Neural cell (in vitro differentiated cells): Measurements from ENCODE around the gene DNAJB8. TPM values are rescaled to one million over a fixed set of nuclear protein-coding genes. Genes with fewer than 3 reads are reported as not detected.

Experiments used
- H2AFZ ChIP-seq: fragments of 200-600, 300-800 bp; sonication (generic), shearing (Covaris generic); 2 replicates; pipeline ENCODE4 v1.6.0; 2014; ENCODE audit warnings: low read depth, mild to moderate bottlenecking, antibody characterized with exemption, low read length, moderate library complexity
- H3F3A ChIP-seq: fragments of 200-600 bp; shearing (Covaris generic); 2 replicates; pipeline ENCODE4 v1.6.1; 2016; ENCODE audit warnings: mild to moderate bottlenecking, moderate library complexity, mixed read lengths, antibody characterized with exemption, low read length; ENCODE audit not compliant: insufficient read depth, poor library complexity, severe bottlenecking
- H3K27ac ChIP-seq: fragments of 200-600, 300-800 bp; sonication (generic), shearing (Covaris generic); 2 replicates; pipeline ENCODE4 v1.5.1; 2014; ENCODE audit warnings: mild to moderate bottlenecking, low read length, moderate library complexity
- H3K27me3 ChIP-seq: fragments of 300-800, 200-600 bp; sonication (generic), shearing (Covaris generic); 2 replicates; pipeline ENCODE4 v1.6.0; 2014; ENCODE audit warnings: mild to moderate bottlenecking, low read depth, low read length, moderate library complexity; ENCODE audit not compliant: insufficient read depth
- H3K36me3 ChIP-seq: fragments of 300-800, 200-600 bp; sonication (generic), shearing (Covaris generic); 2 replicates; pipeline ENCODE4 v1.5.1; 2014; ENCODE audit warnings: mild to moderate bottlenecking, antibody characterized with exemption, low read length, moderate library complexity; ENCODE audit not compliant: insufficient read depth
- H3K4me2 ChIP-seq: fragments of 300-800, 200-600 bp; sonication (generic), shearing (Covaris generic); 2 replicates; pipeline ENCODE4 v1.6.0; 2014; ENCODE audit warnings: mild to moderate bottlenecking, low read length
- H3K4me3 ChIP-seq: fragments of 300-800, 200-600 bp; sonication (generic), shearing (Covaris generic); 2 replicates; pipeline ENCODE4 v1.5.1; 2014; ENCODE audit warnings: mild to moderate bottlenecking, low read length, moderate library complexity
- H3K79me2 ChIP-seq: fragments of 200-600 bp; shearing (Covaris generic); replicated peaks from 2 replicates; pipeline ENCODE4 v1.6.0; 2014; ENCODE audit warnings: mild to moderate bottlenecking, low read length, moderate library complexity; ENCODE audit not compliant: insufficient read depth
- H3K9ac ChIP-seq: fragments of 300-800, 200-600 bp; sonication (generic), shearing (Covaris generic); 2 replicates; pipeline ENCODE4 v1.6.1; 2016; ENCODE audit warnings: mild to moderate bottlenecking, low read length, mixed read lengths
- H3K9me2 ChIP-seq: fragments of 200-600 bp; shearing (Covaris generic); 2 replicates; pipeline ENCODE4 v1.6.1; 2016; ENCODE audit warnings: mild to moderate bottlenecking, low read length, mixed read lengths; ENCODE audit not compliant: insufficient read depth
- H3K9me3 ChIP-seq: fragments of 200-600, 300-800 bp; sonication (generic), shearing (Covaris generic); 2 replicates; pipeline ENCODE4 v1.6.1; 2016; ENCODE audit warnings: mild to moderate bottlenecking, mixed run types, low read length, moderate library complexity, mixed read lengths
- H4K20me1 ChIP-seq: fragments of 200-600 bp; shearing (Covaris generic); 2 replicates; pipeline ENCODE4 v1.6.1; 2016; ENCODE audit warnings: mild to moderate bottlenecking, mixed run types; ENCODE audit not compliant: insufficient read depth
- EP300 ChIP-seq: fragments of 450-650 bp; conservative IDR thresholded peaks from 2 replicates; pipeline ENCODE4 v1.6.1; 2014; ENCODE audit warnings: antibody characterized with exemption, mild to moderate bottlenecking, moderate library complexity; ENCODE audit not compliant: poor library complexity, severe bottlenecking
- EZH2 ChIP-seq: fragments of 200-600, 300-800 bp; shearing (Covaris generic), sonication (generic); IDR thresholded peaks from 2 replicates; pipeline ENCODE4 v1.6.1; 2014; ENCODE audit warnings: antibody characterized with exemption, low read length, borderline replicate concordance, mild to moderate bottlenecking; ENCODE audit not compliant: insufficient read depth, poor library complexity, severe bottlenecking
- MXI1 ChIP-seq: fragments of 450-650 bp; conservative IDR thresholded peaks from 2 replicates; pipeline ENCODE4 v1.6.1; 2014; ENCODE audit warnings: antibody characterized with exemption, mild to moderate bottlenecking; ENCODE audit not compliant: poor library complexity, severe bottlenecking
- POLR2AphosphoS5 ChIP-seq: IDR thresholded peaks from 2 replicates; pipeline ENCODE4 v1.6.1; 2012
- RAD21 ChIP-seq: fragments of 450-650 bp; conservative IDR thresholded peaks from 2 replicates; pipeline ENCODE4 v1.6.1; 2014; ENCODE audit warnings: antibody characterized with exemption, mild to moderate bottlenecking, moderate library complexity
- REST ChIP-seq: IDR thresholded peaks from 2 replicates; pipeline ENCODE4 v1.6.1; 2012; ENCODE audit warnings: borderline replicate concordance
- SMC3 ChIP-seq: fragments of 450-650 bp; conservative IDR thresholded peaks from 2 replicates; pipeline ENCODE4 v1.6.1; 2014; ENCODE audit warnings: antibody characterized with exemption, mild to moderate bottlenecking, moderate library complexity; ENCODE audit not compliant: poor library complexity
- TAF1 ChIP-seq: IDR thresholded peaks from 2 replicates; pipeline ENCODE4 v1.6.1; 2012; ENCODE audit warnings: low read depth
- polyA plus RNA-seq: library from polyadenylated mRNA; depleted of rRNA; stranded (reverse); fragments of >200 nt; gene quantifications from 2 replicates; pipeline ENCODE4 v1.2.3, GENCODE V29; 2014
- TF ChIP-seq, protein P1 (sequence below): fragments of 450-650 bp; IDR thresholded peaks from 2 replicates; pipeline ENCODE4 v1.5.1; 2014; ENCODE audit warnings: antibody characterized with exemption, mild to moderate bottlenecking, moderate library complexity; ENCODE audit not compliant: poor library complexity, severe bottlenecking

DNAJB8 gene
- polyA plus RNA-seq, 1 donor from 2014 or later: not detected

DNA sequence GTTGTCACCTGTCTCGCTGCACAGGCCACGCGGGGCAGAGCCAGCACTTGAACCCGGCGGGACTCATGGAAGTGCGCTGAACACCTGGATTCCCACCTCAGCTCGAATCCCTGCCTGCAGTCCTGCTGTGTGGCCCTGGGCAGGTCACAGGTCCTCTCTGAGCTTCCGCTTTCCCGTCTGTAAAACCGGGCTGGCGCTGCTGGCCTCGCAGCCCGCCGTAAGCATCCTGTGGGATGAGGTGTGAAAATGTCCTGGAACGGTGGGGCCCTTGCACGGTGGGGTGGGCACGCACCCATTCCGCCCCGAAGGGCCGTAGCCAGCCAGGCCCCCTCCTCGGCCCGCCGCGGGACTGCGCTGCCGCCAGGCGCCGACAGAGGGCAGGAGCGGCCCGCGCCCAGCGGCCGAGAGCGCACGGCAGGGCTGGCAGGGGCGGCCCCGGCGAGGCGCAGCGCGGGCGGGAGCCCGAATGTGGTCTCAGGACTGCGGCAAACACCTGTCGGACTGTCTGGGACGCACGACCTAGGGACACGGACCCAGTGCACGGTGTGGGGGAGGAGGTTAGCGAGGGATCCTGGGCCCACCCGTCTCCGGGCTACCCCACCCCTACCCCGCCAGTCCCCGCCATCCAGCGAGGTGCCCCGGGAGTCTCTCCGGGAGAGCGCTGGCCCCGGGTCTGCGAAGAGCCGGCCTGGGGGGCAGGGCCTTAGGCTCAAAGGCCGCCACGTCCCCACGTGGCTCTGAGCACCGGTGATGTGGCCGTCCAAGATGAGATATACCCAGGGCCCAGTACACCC, 40.4 kb downstream of the DNAJB8 start:
- no peaks in the 10 kb centered on the region for H3K9me3 ChIP-seq
- H4K20me1 ChIP-seq: no peaks in the 10 kb centered on the region
- H2AFZ ChIP-seq: no peak overlapping the region
- peak overlapping the region; percentile 56 for H3K4me3 ChIP-seq
- no peaks in the 10 kb centered on the region for H3F3A ChIP-seq
- H3K36me3 ChIP-seq: no peaks in the 10 kb centered on the region
- H3K4me2 ChIP-seq: no peak overlapping the region
- TF ChIP-seq TAF1 (no peak), SMC3 (peak; percentile 86), RAD21 (peak; percentile 85), POLR2AphosphoS5 (no peak), EZH2 (no peak), MXI1 (no peak), EP300 (no peak), REST (no peak)
- TF ChIP-seq, protein P1, sequence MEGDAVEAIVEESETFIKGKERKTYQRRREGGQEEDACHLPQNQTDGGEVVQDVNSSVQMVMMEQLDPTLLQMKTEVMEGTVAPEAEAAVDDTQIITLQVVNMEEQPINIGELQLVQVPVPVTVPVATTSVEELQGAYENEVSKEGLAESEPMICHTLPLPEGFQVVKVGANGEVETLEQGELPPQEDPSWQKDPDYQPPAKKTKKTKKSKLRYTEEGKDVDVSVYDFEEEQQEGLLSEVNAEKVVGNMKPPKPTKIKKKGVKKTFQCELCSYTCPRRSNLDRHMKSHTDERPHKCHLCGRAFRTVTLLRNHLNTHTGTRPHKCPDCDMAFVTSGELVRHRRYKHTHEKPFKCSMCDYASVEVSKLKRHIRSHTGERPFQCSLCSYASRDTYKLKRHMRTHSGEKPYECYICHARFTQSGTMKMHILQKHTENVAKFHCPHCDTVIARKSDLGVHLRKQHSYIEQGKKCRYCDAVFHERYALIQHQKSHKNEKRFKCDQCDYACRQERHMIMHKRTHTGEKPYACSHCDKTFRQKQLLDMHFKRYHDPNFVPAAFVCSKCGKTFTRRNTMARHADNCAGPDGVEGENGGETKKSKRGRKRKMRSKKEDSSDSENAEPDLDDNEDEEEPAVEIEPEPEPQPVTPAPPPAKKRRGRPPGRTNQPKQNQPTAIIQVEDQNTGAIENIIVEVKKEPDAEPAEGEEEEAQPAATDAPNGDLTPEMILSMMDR: peak; percentile 93
- H3K79me2 ChIP-seq: no peaks in the 10 kb centered on the region
- no peak overlapping the region for H3K9ac ChIP-seq
- no peak overlapping the region for H3K27ac ChIP-seq
- H3K27me3 ChIP-seq: peaks cover 7% of the 10 kb centered on the region
- H3K9me2 ChIP-seq: no peaks in the 10 kb centered on the region

- Histone ChIP-seq H3K79me2 (no peaks in the 10 kb centered on the region), H2AFZ (no peak overlapping the region), H3K27me3 (peaks cover 7% of the 10 kb centered on the region), H3K9me3 (no peaks in the 10 kb centered on the region), H3F3A (no peaks in the 10 kb centered on the region), H3K9me2 (no peaks in the 10 kb centered on the region), H4K20me1 (no peaks in the 10 kb centered on the region), H3K9ac (no peak overlapping the region), H3K4me3 (no peak overlapping the region), H3K36me3 (no peaks in the 10 kb centered on the region), H3K4me2 (no peak overlapping the region), H3K27ac (no peak overlapping the region)
- no peak for TF ChIP-seq SMC3
- no peak for TF ChIP-seq EZH2
- TF ChIP-seq RAD21: no peak
- no peak for TF ChIP-seq TAF1
- TF ChIP-seq, protein P1: no peak
Measured at GRCh38 chr3:128425846-128426127, 40.9 kb downstream of the DNAJB8 start.
